ENCODE results near the gene P2RX2.

The P2RX2 gene

DNA sequence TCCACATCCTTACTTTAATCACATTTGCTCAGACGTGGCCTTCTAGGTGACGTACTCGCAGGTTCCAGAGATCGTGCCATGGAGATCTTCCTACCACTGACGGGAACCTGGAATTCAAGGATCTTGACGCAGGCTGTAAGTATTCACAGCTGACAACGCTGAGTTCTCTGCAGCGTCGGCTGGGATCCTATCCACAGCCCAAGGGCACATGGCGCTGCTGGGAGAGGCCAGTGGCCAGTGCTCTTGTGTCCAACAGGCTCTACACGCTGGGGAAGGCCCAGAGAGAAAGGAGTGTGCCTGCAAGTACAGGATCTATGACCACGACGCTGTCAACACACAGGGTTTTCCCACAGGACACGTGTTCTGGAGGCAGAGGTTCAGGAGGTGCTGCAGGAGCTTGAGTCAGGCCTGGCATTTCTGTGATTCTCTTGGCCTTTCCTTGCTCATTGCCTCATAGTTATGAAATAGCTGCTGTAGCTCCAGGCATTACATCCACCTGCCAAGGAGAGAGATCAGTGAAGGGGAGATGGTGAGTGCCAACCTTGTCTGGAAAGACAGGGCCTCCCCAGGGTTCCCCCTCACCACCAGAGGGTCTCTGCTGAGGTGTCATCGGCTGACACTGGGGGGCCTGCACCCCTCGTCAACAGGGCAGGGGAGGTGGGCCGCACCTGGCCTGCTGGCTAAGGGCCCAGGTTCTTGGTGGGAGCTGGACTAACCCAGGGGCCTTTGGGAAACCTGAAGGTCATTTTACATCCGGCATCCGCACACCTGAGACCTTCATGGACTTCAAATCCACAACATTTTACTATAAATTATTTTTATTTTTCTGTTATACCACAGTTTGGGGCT is 29.5 kb upstream of the P2RX2 start:
- H3K4me3 ChIP-seq (ENCODE audit: low read depth, low read length): no peak overlapping the region
- TF ChIP-seq, protein P1, sequence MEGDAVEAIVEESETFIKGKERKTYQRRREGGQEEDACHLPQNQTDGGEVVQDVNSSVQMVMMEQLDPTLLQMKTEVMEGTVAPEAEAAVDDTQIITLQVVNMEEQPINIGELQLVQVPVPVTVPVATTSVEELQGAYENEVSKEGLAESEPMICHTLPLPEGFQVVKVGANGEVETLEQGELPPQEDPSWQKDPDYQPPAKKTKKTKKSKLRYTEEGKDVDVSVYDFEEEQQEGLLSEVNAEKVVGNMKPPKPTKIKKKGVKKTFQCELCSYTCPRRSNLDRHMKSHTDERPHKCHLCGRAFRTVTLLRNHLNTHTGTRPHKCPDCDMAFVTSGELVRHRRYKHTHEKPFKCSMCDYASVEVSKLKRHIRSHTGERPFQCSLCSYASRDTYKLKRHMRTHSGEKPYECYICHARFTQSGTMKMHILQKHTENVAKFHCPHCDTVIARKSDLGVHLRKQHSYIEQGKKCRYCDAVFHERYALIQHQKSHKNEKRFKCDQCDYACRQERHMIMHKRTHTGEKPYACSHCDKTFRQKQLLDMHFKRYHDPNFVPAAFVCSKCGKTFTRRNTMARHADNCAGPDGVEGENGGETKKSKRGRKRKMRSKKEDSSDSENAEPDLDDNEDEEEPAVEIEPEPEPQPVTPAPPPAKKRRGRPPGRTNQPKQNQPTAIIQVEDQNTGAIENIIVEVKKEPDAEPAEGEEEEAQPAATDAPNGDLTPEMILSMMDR (IDR thresholded peaks at IDR 0.05; ENCODE audit: borderline replicate concordance, insufficient read depth, low read depth, low read length): no peak

DNA sequence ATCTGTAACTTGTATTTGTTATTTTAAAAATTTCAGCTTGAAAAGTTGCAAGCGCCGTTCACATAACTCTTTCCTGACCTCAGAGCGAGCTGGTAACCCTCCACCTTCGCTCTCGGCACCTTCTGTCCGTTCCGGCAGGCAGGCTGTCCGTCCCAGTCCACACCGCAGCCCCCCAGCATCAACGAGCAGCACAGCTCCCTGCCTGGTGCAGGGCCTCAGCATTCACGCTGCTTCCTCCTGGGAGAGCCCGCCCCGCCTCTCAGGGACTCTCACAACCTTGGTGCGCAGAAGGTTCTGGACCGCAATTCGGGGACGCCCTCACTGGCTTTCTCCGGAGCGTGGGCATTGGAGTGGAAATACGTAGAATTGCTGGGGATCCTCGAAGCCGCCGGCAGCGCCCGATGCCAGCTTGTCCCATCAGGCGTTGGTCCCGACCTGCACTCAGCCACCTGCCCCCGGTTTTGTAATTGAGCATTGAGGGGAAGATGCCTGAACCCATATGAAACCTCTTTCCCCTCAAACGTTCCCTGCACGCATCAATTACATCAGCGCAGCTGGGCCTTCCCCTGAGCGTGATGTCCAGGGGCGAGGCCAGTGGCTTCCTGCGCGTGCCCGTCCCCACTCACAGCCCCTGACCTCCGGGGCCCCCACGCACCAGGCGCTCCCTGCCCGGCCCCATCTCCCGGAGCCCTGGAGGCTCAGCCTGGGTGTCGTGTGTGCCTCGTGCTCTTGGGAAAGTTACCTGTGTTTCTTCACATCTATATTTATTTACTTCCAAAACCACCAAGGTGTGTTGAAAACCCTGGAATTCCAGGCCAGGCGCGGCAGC is 27.3 kb upstream of the P2RX2 start:
- TF ChIP-seq, protein P1 (IDR thresholded peaks at IDR 0.05; ENCODE audit: borderline replicate concordance, insufficient read depth, low read depth, low read length): no peak
- H3K4me3 ChIP-seq (ENCODE audit: low read depth, low read length): no peak overlapping the region

DNA sequence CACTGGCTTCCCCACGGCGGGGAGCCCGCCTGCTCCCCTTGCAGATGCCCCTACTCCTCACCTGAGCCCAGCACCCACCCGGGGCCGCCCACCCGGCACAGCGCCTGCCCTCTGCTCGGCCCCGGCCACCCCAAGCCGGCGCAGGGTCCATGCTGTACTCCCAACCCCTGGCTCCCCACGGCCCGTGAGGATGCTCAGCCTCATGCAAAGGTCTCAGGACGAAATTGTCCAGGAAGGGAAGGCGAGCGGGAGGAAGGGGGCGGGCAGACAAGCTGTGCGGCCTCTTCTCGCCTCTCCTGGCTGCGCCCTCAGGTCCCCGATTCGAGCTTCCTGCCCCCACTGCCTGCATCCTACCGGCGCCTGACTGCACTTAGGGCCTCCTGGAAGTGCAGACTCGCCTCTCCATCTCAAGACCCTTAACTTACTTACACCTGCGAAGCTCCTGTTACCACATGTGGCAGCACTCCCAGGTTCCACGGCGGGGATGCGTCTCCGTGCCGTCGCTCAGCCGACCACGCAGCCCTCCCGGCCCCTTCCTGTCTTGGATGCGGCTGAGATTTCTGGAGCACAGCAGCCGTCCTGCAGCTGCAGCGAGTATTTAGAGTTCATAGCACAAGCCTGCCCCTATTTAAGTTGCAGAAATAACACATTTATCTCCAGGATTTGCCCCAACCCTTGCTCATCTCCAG is 26.1 kb upstream of the P2RX2 start:
- TF ChIP-seq, protein P1 (IDR thresholded peaks at IDR 0.05; ENCODE audit: borderline replicate concordance, insufficient read depth, low read depth, low read length): no peak
- H3K4me3 ChIP-seq (ENCODE audit: low read depth, low read length): no peak overlapping the region

DNA sequence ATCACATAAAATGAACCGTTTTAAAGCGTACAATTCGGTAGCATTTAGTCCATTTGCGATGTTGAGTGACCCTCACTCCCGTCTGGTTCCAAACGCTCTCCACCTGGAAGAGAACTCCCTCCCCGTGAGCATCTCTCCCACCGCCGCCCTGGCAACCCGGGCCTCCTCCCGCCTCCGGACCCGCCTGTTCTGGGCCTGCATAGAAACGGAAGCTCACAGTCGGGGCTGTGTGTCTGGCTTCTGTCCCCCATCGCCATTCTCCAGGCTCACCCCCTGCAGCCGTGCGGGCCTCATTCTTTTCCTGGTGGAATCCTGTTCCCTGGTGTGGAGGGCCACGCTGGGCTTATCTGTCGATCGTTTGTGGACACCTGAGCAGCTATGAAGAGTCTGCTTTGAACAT is 25.5 kb upstream of the P2RX2 start:
- no peak overlapping the region for H3K4me3 ChIP-seq (ENCODE audit: low read depth, low read length)
- TF ChIP-seq, protein P1 (IDR thresholded peaks at IDR 0.05; ENCODE audit: borderline replicate concordance, insufficient read depth, low read depth, low read length): no peak

DNA sequence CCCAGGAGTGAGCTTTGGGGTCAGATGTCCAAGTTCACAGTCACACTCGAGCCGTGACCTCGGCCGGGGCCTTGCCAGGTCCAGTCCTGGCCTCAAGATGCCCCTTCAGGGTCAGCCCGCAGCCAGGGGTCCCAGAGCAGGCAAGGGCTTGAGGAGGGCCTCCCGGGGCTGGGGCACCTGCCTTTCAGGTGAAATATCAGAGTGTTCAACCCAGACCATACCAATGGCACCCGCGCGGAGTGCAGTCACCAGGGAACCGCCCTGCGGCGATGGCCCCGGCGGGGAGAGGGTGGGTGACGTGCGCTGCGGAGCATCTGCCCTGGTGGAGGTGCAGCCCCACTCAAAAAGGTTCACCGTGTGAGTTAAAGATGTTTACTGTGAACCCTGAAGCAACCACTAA is 25.1 kb upstream of the P2RX2 start:
- no peak overlapping the region for H3K4me3 ChIP-seq (ENCODE audit: low read depth, low read length)
- TF ChIP-seq, protein P1 (IDR thresholded peaks at IDR 0.05; ENCODE audit: borderline replicate concordance, insufficient read depth, low read depth, low read length): no peak

DNA sequence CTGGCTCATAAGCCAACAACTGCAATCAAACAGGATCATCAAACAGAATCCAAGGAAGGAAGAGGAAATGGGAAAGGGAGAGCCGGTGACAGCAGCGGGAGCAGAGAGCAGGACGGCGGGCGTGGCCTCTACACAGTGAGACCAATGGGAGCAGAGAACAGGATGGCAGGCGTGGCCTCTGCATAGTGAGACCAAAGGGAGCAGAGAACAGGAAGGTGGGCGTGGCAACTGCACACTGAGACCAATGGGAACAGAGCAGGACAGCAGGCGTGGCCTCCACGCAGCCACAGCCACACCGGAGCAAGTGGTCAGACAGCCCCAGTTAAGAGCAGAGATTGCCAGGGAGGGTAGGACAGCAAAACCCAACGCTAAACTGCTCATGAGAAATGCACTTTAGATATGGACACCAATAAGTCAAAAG is 24.6 kb upstream of the P2RX2 start:
- TF ChIP-seq, protein P1 (IDR thresholded peaks at IDR 0.05; ENCODE audit: borderline replicate concordance, insufficient read depth, low read depth, low read length): no peak
- H3K4me3 ChIP-seq (ENCODE audit: low read depth, low read length): no peak overlapping the region

Data from GM12875 (cell line).